PC-3 (cell line): ENCODE measurements around the gene CRPPA.

Experiments
- EZH2 ChIP-seq: fragments of 300-600 bp; sonication (generic); IDR thresholded peaks from one replicate; pipeline ENCODE4 v1.6.1; 2017; ENCODE audit warnings: antibody characterized with exemption, mild to moderate bottlenecking, low read length; ENCODE audit not compliant: unreplicated experiment
- EZH2phosphoT487 ChIP-seq: fragments of 300-600 bp; sonication (generic); IDR thresholded peaks from 2 replicates; pipeline ENCODE4 v1.6.1; 2018; ENCODE audit warnings: mild to moderate bottlenecking, antibody characterized with exemption, low read length, borderline replicate concordance
- TF ChIP-seq, protein P1 (sequence below): fragments of 300-600 bp; sonication (generic); conservative IDR thresholded peaks from 2 replicates; pipeline ENCODE4 v1.5.1; 2017; ENCODE audit warnings: antibody characterized with exemption, low read depth, mild to moderate bottlenecking, low read length

DNA sequence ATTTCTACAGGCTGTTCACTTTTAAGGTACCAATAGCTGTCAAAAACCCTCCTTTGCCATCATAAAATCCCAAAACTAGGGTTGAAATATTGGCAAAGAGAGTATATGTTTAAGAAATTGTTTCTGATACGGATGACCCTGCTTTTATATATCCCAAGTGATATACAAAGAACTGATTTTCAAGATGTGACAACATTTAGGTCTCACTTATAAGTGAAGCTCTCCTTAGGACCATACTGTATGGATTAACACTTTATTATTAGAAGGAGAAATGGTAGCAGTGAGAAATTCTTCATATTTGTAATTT, 11.0 kb upstream of the CRPPA start:
- TF ChIP-seq, protein P1, sequence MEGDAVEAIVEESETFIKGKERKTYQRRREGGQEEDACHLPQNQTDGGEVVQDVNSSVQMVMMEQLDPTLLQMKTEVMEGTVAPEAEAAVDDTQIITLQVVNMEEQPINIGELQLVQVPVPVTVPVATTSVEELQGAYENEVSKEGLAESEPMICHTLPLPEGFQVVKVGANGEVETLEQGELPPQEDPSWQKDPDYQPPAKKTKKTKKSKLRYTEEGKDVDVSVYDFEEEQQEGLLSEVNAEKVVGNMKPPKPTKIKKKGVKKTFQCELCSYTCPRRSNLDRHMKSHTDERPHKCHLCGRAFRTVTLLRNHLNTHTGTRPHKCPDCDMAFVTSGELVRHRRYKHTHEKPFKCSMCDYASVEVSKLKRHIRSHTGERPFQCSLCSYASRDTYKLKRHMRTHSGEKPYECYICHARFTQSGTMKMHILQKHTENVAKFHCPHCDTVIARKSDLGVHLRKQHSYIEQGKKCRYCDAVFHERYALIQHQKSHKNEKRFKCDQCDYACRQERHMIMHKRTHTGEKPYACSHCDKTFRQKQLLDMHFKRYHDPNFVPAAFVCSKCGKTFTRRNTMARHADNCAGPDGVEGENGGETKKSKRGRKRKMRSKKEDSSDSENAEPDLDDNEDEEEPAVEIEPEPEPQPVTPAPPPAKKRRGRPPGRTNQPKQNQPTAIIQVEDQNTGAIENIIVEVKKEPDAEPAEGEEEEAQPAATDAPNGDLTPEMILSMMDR = no peak
- TF ChIP-seq EZH2 (no peak), EZH2phosphoT487 (no peak)
